ENCODE data around the gene RAP1GAP2.

Gene RAP1GAP2

GRCh38 chr17:2950846-2951245 is 154.6 kb downstream of the RAP1GAP2 start:
- Histone ChIP-seq H3F3A (ENCODE audit: insufficient read depth, low read length) (no peaks in the 10 kb centered on the region), H3K4me2 (ENCODE audit: low read depth, low read length) (no peak overlapping the region), H3K27me3 (replicated peaks; ENCODE audit: insufficient read depth, low read length) (peaks cover 39% of the 10 kb centered on the region), H3K9me2 (replicated peaks; ENCODE audit: insufficient read depth, low read length) (no peaks in the 10 kb centered on the region), H3K9me3 (replicated peaks; ENCODE audit: insufficient read depth, low read length) (no peaks in the 10 kb centered on the region), H3K27ac (ENCODE audit: low read length) (no peak overlapping the region), H3K79me2 (ENCODE audit: low read length) (no peaks in the 10 kb centered on the region), H4K20me1 (ENCODE audit: insufficient read depth, low read length) (no peaks in the 10 kb centered on the region), H3K36me3 (replicated peaks; ENCODE audit: insufficient read depth, low read length) (no peaks in the 10 kb centered on the region), H3K9ac (ENCODE audit: low read length) (no peak overlapping the region), H3K4me3 (ENCODE audit: low read length) (no peak overlapping the region), H3K4me1 (ENCODE audit: low read length) (no peaks in the 10 kb centered on the region), H2AFZ (ENCODE audit: low read length) (no peak overlapping the region)
- no peak for DNase-seq
- TF ChIP-seq CTCF (IDR thresholded peaks at IDR 0.05; ENCODE audit: low read length): no peak
- TF ChIP-seq EZH2 (optimal IDR thresholded peaks at IDR 0.05; ENCODE audit: low read depth, low read length): no peak
- TF ChIP-seq EZH2phosphoT487 (IDR thresholded peaks at IDR 0.05; ENCODE audit: low read length): no peak

GRCh38 chr17:2952174-2952845 is 156.1 kb downstream of the RAP1GAP2 start:
- H3K27me3 ChIP-seq (replicated peaks; ENCODE audit: insufficient read depth, low read length): peaks cover 38% of the 10 kb centered on the region
- no peaks in the 10 kb centered on the region for H3K9me2 ChIP-seq (replicated peaks; ENCODE audit: insufficient read depth, low read length)
- no peak for TF ChIP-seq EZH2phosphoT487 (IDR thresholded peaks at IDR 0.05; ENCODE audit: low read length)
- TF ChIP-seq CTCF (IDR thresholded peaks at IDR 0.05; ENCODE audit: low read length): no peak
- TF ChIP-seq EZH2 (optimal IDR thresholded peaks at IDR 0.05; ENCODE audit: low read depth, low read length): no peak
- DNase-seq: no peak
- no peaks in the 10 kb centered on the region for H3K79me2 ChIP-seq (ENCODE audit: low read length)
- H3K9me3 ChIP-seq (replicated peaks; ENCODE audit: insufficient read depth, low read length): no peaks in the 10 kb centered on the region
- no peak overlapping the region for H2AFZ ChIP-seq (ENCODE audit: low read length)
- no peak overlapping the region for H3K9ac ChIP-seq (ENCODE audit: low read length)
- H3F3A ChIP-seq (ENCODE audit: insufficient read depth, low read length): no peaks in the 10 kb centered on the region
- H4K20me1 ChIP-seq (ENCODE audit: insufficient read depth, low read length): no peaks in the 10 kb centered on the region
- H3K4me2 ChIP-seq (ENCODE audit: low read depth, low read length): no peak overlapping the region
- H3K36me3 ChIP-seq (replicated peaks; ENCODE audit: insufficient read depth, low read length): no peaks in the 10 kb centered on the region
- H3K27ac ChIP-seq (ENCODE audit: low read length): no peak overlapping the region
- H3K4me1 ChIP-seq (ENCODE audit: low read length): no peaks in the 10 kb centered on the region
- no peak overlapping the region for H3K4me3 ChIP-seq (ENCODE audit: low read length)

GRCh38 chr17:2954898-2955445 is 158.7 kb downstream of the RAP1GAP2 start:
- Histone ChIP-seq H3K9me3 (replicated peaks; ENCODE audit: insufficient read depth, low read length) (no peaks in the 10 kb centered on the region), H3K27me3 (replicated peaks; ENCODE audit: insufficient read depth, low read length) (peaks cover 44% of the 10 kb centered on the region), H3K9me2 (replicated peaks; ENCODE audit: insufficient read depth, low read length) (no peaks in the 10 kb centered on the region), H4K20me1 (ENCODE audit: insufficient read depth, low read length) (no peaks in the 10 kb centered on the region), H3K4me1 (ENCODE audit: low read length) (no peaks in the 10 kb centered on the region), H3K4me2 (ENCODE audit: low read depth, low read length) (no peak overlapping the region), H3K79me2 (ENCODE audit: low read length) (no peaks in the 10 kb centered on the region), H3K36me3 (replicated peaks; ENCODE audit: insufficient read depth, low read length) (no peaks in the 10 kb centered on the region), H3F3A (ENCODE audit: insufficient read depth, low read length) (no peaks in the 10 kb centered on the region), H2AFZ (ENCODE audit: low read length) (no peak overlapping the region), H3K9ac (ENCODE audit: low read length) (no peak overlapping the region), H3K4me3 (ENCODE audit: low read length) (no peak overlapping the region), H3K27ac (ENCODE audit: low read length) (no peak overlapping the region)
- peak; percentile 21 for DNase-seq
- TF ChIP-seq CTCF (IDR thresholded peaks at IDR 0.05; ENCODE audit: low read length) (no peak), EZH2 (optimal IDR thresholded peaks at IDR 0.05; ENCODE audit: low read depth, low read length) (no peak), EZH2phosphoT487 (IDR thresholded peaks at IDR 0.05; ENCODE audit: low read length) (no peak)

All from MM.1S (cell line).